LNCAP (cell line): ENCODE data around the gene ALAS1.

Source experiments
- CTCF ChIP-seq: fragments of 450-650 bp; IDR thresholded peaks from 2 replicates; pipeline ENCODE4 v1.5.1; 2017; ENCODE audit warnings: mild to moderate bottlenecking

ALAS1 gene

GRCh38 chr3:52237006-52237656 is 39.2 kb downstream of the ALAS1 start:
- TF ChIP-seq CTCF = no peak

- TF ChIP-seq CTCF = no peak
Observed at GRCh38 chr3:52237657-52238172, 39.8 kb downstream of the ALAS1 start.

- TF ChIP-seq CTCF = no peak
Observed at GRCh38 chr3:52238193-52238760, 40.3 kb downstream of the ALAS1 start.

GRCh38 chr3:52238761-52239701 is 41.1 kb downstream of the ALAS1 start, which contains the start of gene TWF2:
TSS of gene TWF2 (minus strand) at chr3:52239158. CDS start at chr3:52239016, 142 bp downstream.
- TF ChIP-seq CTCF = peak; percentile 46

- no peak for TF ChIP-seq CTCF
Observed at GRCh38 chr3:52240059-52240885, 42.3 kb downstream of the ALAS1 start.

- TF ChIP-seq CTCF = no peak
Observed at GRCh38 chr3:52240886-52241370, 43.0 kb downstream of the ALAS1 start.
